NCI-H524 treated with DMSO at 0.1 percent for 48 hours (cell line): ENCODE data around the gene CTDSPL.

ENCODE experiments used
- DNase-seq: peaks from one replicate; lab custom pipeline; 2025; lab: John Stamatoyannopoulos, UW

The CTDSPL gene

DNA sequence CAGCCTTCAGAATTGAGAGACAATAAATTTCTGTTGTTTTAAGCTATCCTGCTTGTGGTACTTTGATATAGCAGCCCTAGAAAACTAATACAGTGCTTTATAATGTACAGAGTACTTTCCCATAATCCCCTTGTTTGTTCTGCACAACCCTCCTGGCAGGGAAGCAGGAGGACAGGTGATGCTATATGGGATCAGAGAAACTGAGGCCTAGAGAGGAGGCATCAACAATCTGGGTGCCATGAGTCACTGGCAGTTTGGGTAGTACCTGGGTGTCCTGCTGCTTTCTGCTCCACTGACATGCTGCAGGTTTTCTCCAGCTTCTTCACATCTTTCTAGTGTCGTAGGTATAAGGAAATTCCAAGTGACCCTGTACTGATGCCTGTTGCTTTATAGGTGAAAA, 55.0 kb downstream of the CTDSPL start:
- no peak for DNase-seq

DNA sequence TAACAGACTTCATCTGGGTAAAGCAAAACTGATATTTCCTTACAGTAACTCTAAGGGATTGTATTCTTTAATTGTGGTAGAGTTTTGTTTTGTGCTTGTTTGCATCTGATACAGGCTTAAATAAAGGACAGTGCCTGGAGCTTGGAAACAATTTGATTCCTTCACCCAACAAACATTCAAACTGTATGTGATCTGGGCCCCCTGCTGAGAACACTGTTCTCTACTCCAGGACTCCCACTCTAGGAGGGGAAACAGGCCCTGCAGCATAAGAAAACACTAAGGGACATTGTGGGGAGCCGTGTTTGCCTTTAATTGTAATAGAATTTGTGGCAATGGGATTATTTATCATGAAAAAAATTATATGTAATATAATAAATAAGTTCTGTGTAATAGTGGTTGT, 56.9 kb downstream of the CTDSPL start:
- DNase-seq, result no peak

GRCh38 chr3:37920156-37920699, 58.5 kb downstream of the CTDSPL start:
- peak; percentile 41 for DNase-seq

DNA sequence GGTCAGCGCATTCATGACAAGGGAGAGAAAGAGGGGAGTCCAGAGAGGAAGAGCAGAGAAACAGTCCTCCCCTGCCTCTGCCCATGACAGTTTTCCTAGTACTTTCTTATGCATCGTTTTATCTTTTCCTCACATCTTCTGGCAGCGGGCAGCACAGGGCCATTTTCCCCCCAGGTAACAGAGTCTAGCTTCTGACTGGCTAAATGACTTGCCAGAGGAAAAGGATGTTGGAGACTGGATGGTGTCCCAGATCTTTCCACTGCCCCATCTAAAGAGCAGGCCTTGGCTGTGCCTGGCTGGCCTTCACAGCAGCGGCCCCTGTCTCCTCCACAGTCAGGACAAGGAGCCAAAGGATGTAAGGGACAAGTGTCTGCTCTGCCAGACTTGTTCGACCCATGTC, 59.3 kb downstream of the CTDSPL start:
- no peak for DNase-seq

DNA sequence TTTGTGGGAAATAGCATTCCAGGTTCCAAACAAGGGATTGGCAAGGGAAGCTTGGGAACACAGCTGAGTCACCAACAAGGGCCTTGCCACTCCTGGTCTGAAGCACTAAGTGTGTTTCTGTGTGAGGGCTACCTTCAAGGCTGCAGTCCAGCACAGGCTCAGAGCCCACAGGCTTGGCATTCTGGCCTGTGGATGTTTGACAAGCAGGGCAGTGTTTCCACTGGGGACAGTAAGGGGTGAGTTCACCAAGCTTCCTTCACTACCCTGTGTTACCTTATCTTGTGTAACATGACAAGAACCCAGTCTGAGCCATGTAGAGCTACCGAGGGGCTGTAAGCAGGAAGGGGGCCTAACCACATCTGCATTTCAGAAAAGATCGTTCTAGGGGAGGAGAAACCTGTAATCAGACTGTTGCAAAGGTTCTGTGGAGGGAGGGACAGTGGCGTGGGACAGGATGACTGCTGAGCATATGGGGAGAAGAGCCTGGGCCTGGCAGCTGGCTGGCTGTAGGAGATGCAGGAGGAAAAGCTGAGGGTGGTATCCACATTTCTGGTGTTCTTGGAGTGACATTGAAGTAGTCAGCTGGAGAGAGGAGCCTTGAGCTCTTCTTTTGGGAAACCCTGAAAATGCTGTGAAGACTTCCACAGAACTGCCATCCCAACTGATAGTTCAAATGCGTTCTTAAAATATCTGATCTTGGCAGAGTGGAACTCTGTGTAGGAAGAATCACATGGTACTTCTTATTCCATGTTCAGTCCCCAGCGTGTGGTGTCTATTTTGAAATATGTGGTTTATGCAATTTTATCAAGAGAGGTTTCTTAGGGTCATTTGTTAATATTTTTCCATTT, 61.3 kb downstream of the CTDSPL start:
- no peak for DNase-seq

DNA sequence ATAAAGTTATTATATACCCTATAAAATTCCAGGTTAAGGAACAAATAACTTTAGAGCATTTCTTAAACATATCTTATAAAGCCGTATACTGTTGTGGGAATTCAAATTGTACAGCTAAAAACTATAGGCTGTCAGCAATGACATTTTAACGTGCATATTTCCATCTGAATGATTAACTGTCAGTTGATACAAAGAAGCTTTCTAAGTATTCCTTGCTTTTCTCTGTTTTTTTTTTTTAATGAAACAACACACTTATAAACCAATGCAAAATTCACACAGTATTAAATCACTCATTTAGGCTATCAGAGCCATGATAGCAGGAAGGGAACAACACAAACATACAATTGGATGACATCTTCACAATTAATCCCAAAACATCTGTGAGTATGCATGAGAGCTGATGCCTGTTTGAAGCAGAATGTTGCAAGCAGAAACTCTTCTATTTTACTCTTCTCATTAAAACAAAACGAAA, 61.9 kb downstream of the CTDSPL start:
- no peak for DNase-seq

GRCh38 chr3:37924453-37924852, 62.8 kb downstream of the CTDSPL start:
- DNase-seq, result no peak

DNA sequence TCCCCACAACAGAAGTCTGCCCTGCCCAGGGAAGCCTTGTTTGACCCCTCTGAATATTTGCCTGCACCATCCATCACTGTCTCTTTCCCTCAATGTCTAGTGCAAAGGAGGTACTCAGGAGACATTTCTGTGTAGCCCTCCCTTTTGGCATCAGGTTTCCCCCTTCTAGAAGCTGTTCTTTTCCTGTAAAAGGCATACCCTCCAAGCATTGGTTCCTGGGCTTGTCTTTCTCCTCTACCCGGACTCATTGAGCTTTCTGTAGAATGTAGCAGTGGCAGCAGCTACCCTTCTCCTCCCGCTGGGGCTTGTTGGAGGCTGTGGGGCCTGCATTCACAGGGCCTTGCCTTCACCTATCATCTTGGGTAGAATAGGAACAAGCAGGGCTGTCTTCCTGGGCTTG, 63.5 kb downstream of the CTDSPL start:
- no peak for DNase-seq

- DNase-seq, result no peak
Measured at GRCh38 chr3:37926611-37927010, 64.9 kb downstream of the CTDSPL start.

- DNase-seq, result no peak
Measured at GRCh38 chr3:37930495-37930894, 68.8 kb downstream of the CTDSPL start.

- no peak for DNase-seq
Measured at GRCh38 chr3:37932505-37932904, 70.8 kb downstream of the CTDSPL start.

- no peak for DNase-seq
Measured at GRCh38 chr3:37934631-37935289, 73.1 kb downstream of the CTDSPL start.

GRCh38 chr3:37935290-37935668, 73.6 kb downstream of the CTDSPL start:
- no peak for DNase-seq

DNA sequence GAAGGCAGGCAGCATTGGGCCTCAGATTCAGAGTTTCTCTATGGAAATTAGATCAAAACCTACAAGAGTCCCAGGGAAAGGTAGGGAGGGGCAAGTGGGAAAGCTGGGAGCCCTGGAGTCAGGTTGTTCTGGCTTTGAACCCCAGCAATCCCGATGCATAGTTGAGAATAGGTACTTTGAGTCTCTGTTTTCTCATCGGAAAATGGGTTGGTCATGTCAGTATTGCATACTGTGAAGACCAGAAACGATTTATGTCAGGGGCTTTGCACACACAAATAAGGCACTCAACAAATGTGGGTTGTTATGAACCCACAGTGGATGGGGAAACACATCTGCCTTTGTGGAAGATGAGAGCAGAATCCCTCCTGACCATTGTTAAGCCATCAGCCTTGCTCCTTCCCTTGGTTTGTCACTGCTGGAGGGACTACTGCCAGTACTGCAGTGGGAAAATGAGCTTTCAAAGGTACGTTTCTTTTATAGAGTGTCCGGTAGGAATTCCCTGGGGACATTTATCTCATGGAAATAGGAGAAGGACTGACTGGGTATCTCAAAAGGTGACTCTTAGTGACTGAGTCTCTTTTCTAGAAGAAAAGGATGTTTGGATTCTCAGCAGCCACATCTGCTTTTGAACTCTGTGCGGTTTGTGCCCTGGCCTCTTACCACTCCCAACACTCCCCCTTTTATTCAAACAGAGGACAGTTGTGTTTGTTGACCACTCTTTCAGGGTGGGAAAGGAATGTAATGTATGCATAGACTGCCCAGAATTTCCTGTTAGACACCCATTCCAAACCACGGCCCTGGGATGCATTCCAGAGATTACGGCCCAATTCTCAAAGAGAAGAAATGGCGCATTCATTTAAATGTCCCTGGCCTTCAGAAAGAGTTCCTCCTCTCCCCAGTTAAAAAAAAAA, 74.3 kb downstream of the CTDSPL start:
- DNase-seq, result no peak

- peak; percentile 80 for DNase-seq
Measured at GRCh38 chr3:37937156-37937555, 75.5 kb downstream of the CTDSPL start.

- no peak for DNase-seq
Measured at GRCh38 chr3:37938011-37938410, 76.3 kb downstream of the CTDSPL start.

- no peak for DNase-seq
Measured at GRCh38 chr3:37940242-37940908, 78.7 kb downstream of the CTDSPL start.

DNA sequence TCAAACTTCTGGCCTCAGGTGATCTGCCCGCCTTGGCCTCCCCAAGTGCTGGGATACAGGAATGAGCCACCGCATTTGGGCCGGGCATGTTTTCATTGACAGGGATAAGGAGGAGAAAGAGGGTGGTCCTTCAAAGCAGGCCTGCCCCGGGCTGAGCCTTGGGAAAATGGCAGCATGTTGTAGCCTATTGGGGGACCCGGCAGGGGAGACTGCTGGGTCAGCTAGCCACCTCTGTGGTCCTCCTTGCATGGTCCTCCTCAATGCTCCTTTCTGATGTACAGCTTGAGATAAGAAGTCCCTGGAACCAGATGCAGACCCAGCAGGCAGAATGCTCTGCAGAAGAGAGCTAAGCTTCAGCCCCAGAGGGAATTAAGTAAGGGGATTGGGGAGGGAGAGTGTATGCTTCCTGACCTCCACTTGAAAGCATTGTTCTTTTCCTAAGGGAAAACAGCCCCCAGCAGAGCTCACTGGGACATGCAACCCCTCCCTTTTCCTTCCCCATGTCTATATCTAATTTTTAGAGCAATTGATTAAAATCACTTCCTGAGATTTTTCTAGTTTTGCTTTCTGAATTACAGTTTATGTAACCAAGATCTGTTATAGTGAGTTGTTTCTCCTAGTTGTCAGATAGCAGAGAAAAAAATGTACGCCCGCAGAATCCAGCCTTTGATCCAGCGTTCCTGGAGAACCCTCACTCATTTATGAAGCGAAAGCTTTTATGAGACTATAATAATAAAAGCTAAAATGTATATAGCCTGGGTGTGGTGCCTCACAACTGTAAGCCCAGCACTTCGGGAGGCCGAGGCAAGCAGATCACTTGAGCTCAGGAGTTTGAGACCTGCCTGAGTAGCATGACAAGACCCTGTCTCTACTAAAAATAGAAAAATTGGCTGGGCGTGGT, 80.2 kb downstream of the CTDSPL start:
- DNase-seq, result peak; percentile 75

DNA sequence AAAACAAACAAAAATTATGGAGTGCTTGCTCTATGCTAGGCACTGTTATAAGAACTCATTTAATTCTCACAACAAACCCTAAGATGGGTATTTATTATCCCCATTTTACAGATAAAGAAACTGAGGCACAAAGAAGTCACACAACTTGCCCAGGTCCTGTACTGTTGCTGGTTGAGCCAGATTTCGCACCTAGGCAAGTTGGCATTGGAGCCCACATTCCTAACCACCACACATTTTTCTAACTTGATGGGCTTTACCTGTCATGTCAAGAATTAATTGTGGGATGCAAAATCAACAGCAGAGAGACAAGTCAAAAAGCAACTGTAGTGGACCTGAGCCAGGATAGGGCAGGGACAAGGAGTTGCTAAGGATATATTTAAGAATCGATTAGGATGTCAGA, 81.0 kb downstream of the CTDSPL start:
- no peak for DNase-seq

GRCh38 chr3:37943126-37943525, 81.4 kb downstream of the CTDSPL start:
- DNase-seq, result no peak
